Breast epithelium (tissue), 4 donors: ENCODE results near the gene CDKN2B-AS1. TPM values are rescaled to one million over a fixed set of nuclear protein-coding genes. Genes with fewer than 3 reads are reported as not detected.
"Not testable (repeated sequence)": the region's sequence is repeated elsewhere in the genome, so short reads cannot be mapped to it uniquely, and the experiment has no call there.

Experiments
- DNase-seq, 2 donors: peaks; one replicate each; pipeline ENCODE4 v3.0.0-alpha.2; 2019; ENCODE audit warnings: low spot score in 2 of 2
- H3K27ac ChIP-seq, 2 donors: fragments of 200-600 bp; sonication (generic) in 1 of 2; one replicate each; pipeline ENCODE4 v1.5.1; 2016 to 2019; ENCODE audit warnings: mild to moderate bottlenecking in 1 of 2
- H3K27me3 ChIP-seq, 2 donors: fragments of 200-600 bp; sonication (generic) in 1 of 2; one replicate each; pipeline versions ENCODE4 v1.5.1 to v1.6.0; 2017 to 2019; ENCODE audit warnings: control low read depth in 1 of 2, mild to moderate bottlenecking in 1 of 2
- H3K36me3 ChIP-seq: fragments of 200-600 bp; one replicate; pipeline ENCODE4 v1.5.1; 2019
- H3K4me1 ChIP-seq, 2 donors: fragments of 200-600 bp; sonication (generic); one replicate each; pipeline ENCODE4 v1.5.1; 2016 to 2019; ENCODE audit warnings: control low read depth in 1 of 2
- H3K4me3 ChIP-seq, 3 donors: fragments of 200-600 bp; sonication (generic); 1 replicate in 2 of 3; 2 replicates in 1 of 3; pipeline ENCODE4 v1.5.1; 2016 to 2019; ENCODE audit warnings: mild to moderate bottlenecking in 3 of 3, moderate library complexity in 2 of 3
- H3K9me3 ChIP-seq, 2 donors: fragments of 200-600 bp; sonication (generic) in 1 of 2; one replicate each; pipeline ENCODE4 v1.5.1; 2016 to 2019; ENCODE audit warnings: control low read depth in 1 of 2
- CTCF ChIP-seq, 3 donors: fragments of 450-650 bp; IDR thresholded peaks; one replicate each; pipeline ENCODE4 v1.5.1; 2016 to 2017; ENCODE audit warnings: antibody characterized with exemption in 3 of 3, mild to moderate bottlenecking in 3 of 3, moderate library complexity in 3 of 3
- POLR2A ChIP-seq: fragments of 450-650 bp; IDR thresholded peaks from one replicate; pipeline ENCODE4 v1.6.1; 2016; ENCODE audit warnings: antibody characterized with exemption, mild to moderate bottlenecking, moderate library complexity
- POLR2AphosphoS5 ChIP-seq, 3 donors: sonication (generic); formaldehyde crosslinking; IDR thresholded peaks; one replicate each; pipeline ENCODE4 v1.6.1; 2017; ENCODE audit warnings: antibody characterized with exemption in 3 of 3
- intact Hi-C: fragments of 100-400 bp; cut with DNase I; formaldehyde crosslinking; loops from one replicate; pipeline ENCODE4 v1.15.1; 2023; ENCODE audit warnings: low total_unique reads
- total RNA-seq, 3 donors: library from RNA; depleted of rRNA; stranded (reverse); fragments of >200 nt; gene quantifications; one replicate each; pipeline ENCODE4 v1.1.0, GENCODE V29; 2016

CDKN2B-AS1 gene
- total RNA-seq = 1 to 10 TPM; 1.3 to 4.6 (median 3.2) TPM

- H3K4me1 ChIP-seq = no peaks in the 10 kb centered on the region
- peak within 1 kb of the TSS; percentile 56 to 81 for H3K27ac ChIP-seq
- peaks cover 0 to 22% of the 10 kb centered on the region in 2 donors for H3K27me3 ChIP-seq
- no peaks in the 10 kb centered on the region for H3K36me3 ChIP-seq
- no peak for DNase-seq
- peak within 1 kb of the TSS; percentile 78 to 92 (median 80) for H3K4me3 ChIP-seq
- no peaks in the 10 kb centered on the region for H3K9me3 ChIP-seq
- TF ChIP-seq CTCF (IDR thresholded peaks at IDR 0.05) (no peak), POLR2A (no peak), POLR2AphosphoS5 (IDR thresholded peaks at IDR 0.05) (no peak)
- intact Hi-C loops = no loop called here
Observed at GRCh38 chr9:21994556-21995005, at the start of gene CDKN2B-AS1. CDKN2B-AS1 (plus strand) TSS chr9:21994791.

GRCh38 chr9:21945606-21946005 is 49.0 kb upstream of the CDKN2B-AS1 start:
- TF ChIP-seq POLR2A (no peak), CTCF (IDR thresholded peaks at IDR 0.05) (no peak), POLR2AphosphoS5 (IDR thresholded peaks at IDR 0.05) (no peak)

GRCh38 chr9:21958833-21959232 is 35.8 kb upstream of the CDKN2B-AS1 start:
- DNase-seq = no peak
- intact Hi-C loops = no loop called here
- peaks cover 0 to 5% of the 10 kb centered on the region in 2 donors for H3K9me3 ChIP-seq
- no peak overlapping the region for H3K4me3 ChIP-seq
- H3K27ac ChIP-seq = no peak overlapping the region
- no peaks in the 10 kb centered on the region for H3K4me1 ChIP-seq
- H3K27me3 ChIP-seq = no peaks in the 10 kb centered on the region
- TF ChIP-seq POLR2A (no peak), CTCF (IDR thresholded peaks at IDR 0.05) (no peak), POLR2AphosphoS5 (IDR thresholded peaks at IDR 0.05) (no peak)
- no peaks in the 10 kb centered on the region for H3K36me3 ChIP-seq

More at GRCh38 chr9:21945606-21946005, 49.0 kb upstream of the CDKN2B-AS1 start:
- Histone ChIP-seq H3K4me3 (no peak overlapping the region), H3K27ac (no peak overlapping the region), H3K27me3 (no peaks in the 10 kb centered on the region), H3K4me1 (no peaks in the 10 kb centered on the region), H3K36me3 (no peaks in the 10 kb centered on the region), H3K9me3 (no peaks in the 10 kb centered on the region)
- intact Hi-C loops = no loop called here
- DNase-seq = no peak

- H3K4me1 ChIP-seq, intact Hi-C loops, H3K27ac ChIP-seq, H3K36me3 ChIP-seq, H3K27me3 ChIP-seq, DNase-seq, H3K4me3 ChIP-seq, H3K9me3 ChIP-seq: not testable (repeated sequence)
Observed at GRCh38 chr9:21959268-21959667, 35.3 kb upstream of the CDKN2B-AS1 start.

GRCh38 chr9:21961569-21961968 is 33.0 kb upstream of the CDKN2B-AS1 start:
- TF ChIP-seq POLR2A (no peak), CTCF (IDR thresholded peaks at IDR 0.05) (no peak), POLR2AphosphoS5 (IDR thresholded peaks at IDR 0.05) (no peak)
- H3K27ac ChIP-seq = no peak overlapping the region
- peaks cover 0 to 18% of the 10 kb centered on the region in 2 donors for H3K27me3 ChIP-seq
- peaks cover 0 to 5% of the 10 kb centered on the region in 2 donors for H3K9me3 ChIP-seq
- H3K4me1 ChIP-seq = no peaks in the 10 kb centered on the region
- no peaks in the 10 kb centered on the region for H3K36me3 ChIP-seq
- DNase-seq = no peak
- no peak overlapping the region for H3K4me3 ChIP-seq
- intact Hi-C loops = no loop called here

GRCh38 chr9:21964925-21965385 is 29.6 kb upstream of the CDKN2B-AS1 start:
- intact Hi-C loops = no loop called here
- H3K4me1 ChIP-seq = no peaks in the 10 kb centered on the region
- TF ChIP-seq CTCF (IDR thresholded peaks at IDR 0.05) (no peak), POLR2A (no peak), POLR2AphosphoS5 (IDR thresholded peaks at IDR 0.05) (no peak)
- H3K27me3 ChIP-seq = peaks cover 0 to 52% of the 10 kb centered on the region in 2 donors
- peaks cover 0 to 5% of the 10 kb centered on the region in 2 donors for H3K9me3 ChIP-seq
- H3K36me3 ChIP-seq = no peaks in the 10 kb centered on the region
- H3K4me3 ChIP-seq = peak overlapping the region; percentile 21 to 58 (median 37)
- no peak overlapping the region for H3K27ac ChIP-seq
- DNase-seq = no peak
